Fibroblast of skin of scalp (primary cell): Measurements from ENCODE around the gene NOX5.

Experiments used
- DNase-seq: peaks from one replicate; pipeline ENCODE4 v3.0.0-alpha.2; 2013

Gene NOX5

GRCh38 chr15:68990992-68991500, 23.4 kb upstream of the NOX5 start:
- no peak for DNase-seq

- DNase-seq = no peak
These were observed 22.8 kb upstream of the NOX5 start for GRCh38 chr15:68991723-68992122.

GRCh38 chr15:68992696-68993095, 21.8 kb upstream of the NOX5 start:
- DNase-seq = no peak

DNA sequence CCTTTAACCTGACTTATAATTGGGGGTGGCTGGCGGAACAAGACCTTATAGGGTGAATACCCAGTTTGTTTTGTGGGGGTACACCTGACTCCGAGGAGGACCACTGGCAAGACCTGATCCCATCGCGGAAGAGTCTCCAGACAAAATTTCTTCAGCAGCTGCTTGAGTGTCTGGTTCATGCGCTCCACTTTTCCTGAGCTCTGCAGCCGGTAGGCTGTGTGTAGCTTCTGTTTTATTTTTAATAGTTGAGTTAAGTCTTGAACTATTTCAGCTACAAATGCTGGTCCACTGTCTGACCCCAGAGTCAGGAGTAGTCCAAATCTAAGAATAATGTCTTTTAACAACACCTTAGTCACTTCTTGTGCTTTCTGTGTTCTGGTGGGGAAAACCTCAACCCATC, 21.2 kb upstream of the NOX5 start:
- no peak for DNase-seq

DNA sequence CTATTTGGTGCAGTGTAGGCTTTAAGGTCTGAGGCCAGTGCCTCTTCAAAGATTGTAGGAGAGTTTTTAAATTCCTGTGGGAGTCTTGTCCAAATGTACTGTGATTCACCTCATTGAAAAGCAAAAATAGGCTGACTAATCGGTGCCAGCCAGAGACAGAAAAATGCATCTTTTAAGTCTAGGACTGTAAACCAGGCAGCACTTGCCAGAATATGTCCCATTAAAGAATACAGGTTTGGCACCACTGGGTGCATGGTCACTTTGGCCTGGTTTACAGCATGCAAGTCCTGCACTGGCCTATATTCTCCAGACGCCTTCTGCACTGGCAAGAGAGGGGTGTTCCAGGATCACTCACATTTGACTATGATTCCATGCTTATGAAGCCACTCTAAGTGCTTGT, 20.3 kb upstream of the NOX5 start:
- peak; percentile 52 for DNase-seq

DNA sequence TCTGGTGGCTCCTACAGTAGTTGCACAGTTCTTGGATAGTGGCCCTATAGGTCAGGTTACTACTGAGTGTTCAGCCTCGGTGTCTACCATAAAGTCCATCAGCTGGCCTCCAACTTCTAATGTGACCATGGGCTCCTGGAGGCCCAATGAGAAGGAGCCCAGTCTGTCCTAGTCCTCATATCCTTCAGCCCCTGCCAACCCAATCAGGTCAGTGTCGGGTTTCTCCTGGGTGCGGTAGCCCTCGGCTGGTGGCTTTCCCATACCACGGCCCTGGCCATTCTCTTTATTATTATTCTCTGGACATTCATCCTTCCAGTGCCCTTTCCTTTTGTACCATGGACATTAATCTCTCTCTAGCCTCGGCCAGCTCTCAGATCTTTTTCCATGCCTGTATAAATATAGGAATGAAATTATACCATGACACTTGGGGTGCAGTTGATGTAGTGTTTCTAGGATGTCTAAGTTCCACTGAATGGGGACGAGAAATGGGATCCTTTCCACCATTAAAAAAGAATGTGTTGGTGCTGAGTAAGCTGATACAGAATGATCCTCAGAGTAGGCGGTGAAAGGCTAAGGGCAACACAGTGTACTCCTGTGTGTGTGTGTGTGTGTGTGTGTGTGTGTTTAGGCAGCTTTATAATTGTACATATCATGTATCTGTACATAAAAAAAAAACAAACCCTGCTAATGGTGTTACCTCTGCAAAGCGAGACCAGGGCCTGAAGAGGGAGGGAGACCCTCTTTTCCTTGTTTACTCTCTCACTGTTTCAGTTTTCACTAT, 19.3 kb upstream of the NOX5 start:
- DNase-seq = no peak

GRCh38 chr15:68997050-68997449, 17.4 kb upstream of the NOX5 start:
- DNase-seq = no peak

DNA sequence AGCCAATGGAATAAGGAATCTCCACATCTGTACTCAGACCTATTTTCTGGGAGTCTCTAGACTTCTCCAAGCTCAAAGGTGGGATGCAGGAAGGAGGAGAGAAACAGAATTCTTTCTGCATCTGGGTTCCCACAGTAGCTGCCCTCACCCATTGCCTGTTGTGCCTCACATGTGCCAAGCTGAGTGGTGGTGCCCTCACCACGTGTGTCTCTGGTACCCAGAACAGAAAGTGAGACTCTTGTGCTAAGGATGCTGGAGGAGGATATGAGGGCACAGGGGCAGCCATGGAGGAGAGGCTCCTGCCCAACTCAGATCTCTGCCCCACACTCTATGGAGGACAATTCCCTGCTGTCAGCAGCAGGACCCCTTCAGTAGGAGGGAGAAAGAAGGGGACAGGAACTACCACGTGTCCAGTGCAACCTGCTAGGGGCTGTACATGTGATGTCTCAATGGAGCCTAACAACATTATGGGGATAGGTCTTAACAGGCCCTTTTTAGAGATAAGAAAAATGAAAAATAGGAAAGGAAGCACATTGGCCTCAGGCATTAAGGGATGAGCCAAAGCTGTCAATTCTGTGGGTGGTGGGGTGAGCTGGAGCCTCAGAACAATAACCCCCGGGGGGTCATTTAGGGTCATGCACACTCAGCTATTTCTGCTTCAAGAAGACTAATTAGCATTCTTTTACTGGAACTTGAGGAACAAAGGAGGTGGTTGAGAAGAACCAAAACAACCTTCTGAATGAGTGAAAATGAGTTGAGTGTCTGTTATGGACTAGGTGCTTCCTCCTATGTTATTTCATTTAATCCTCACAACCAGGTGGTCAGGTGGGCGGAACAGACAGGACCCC, 16.3 kb upstream of the NOX5 start:
- no peak for DNase-seq

DNA sequence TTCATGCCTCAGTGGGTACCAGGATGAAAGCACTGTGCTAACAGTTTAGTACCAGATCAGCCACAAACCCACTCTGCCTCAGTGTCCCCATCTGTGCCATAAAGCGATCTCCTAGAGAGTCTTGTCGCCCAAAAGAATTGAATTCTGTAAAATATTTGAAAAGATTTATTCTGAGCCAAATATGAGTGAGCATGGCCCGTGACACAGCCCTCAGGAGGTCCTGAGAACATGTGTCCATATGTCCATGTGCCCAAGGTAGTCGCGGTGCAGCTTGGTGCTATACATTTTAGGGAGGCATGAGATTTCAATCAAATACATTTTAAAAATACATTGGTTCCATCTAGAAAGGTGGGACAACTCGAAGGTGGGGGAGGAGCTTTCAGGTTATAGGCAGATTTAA, 15.4 kb upstream of the NOX5 start:
- DNase-seq = no peak

- no peak for DNase-seq
These were observed 14.4 kb upstream of the NOX5 start for GRCh38 chr15:69000091-69000490.

- no peak for DNase-seq
These were observed 13.6 kb upstream of the NOX5 start for GRCh38 chr15:69000725-69001503.

GRCh38 chr15:69002783-69003182, 11.7 kb upstream of the NOX5 start:
- no peak for DNase-seq

DNA sequence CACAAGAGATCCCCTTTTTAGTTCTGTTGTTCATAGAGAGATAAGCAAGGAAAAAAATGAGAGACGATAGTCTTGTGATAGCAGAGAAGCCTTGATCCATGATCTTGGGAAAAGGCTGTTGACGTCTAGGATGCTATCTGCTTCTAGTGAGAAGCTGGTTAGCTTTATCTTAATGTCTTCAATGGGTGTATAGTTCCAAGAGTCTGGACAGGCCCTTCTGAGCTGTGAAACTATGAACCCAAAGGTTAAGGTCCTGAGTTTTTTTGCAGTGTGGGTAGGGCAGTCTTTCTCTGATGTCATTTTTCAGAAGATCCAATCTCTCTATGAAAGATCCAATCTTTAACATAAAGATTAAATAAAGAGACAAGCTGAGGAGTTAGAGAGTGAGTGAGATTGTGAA, 10.5 kb upstream of the NOX5 start:
- DNase-seq = no peak

- DNase-seq = no peak
These were observed 6.4 kb upstream of the NOX5 start for GRCh38 chr15:69008056-69008455.

DNA sequence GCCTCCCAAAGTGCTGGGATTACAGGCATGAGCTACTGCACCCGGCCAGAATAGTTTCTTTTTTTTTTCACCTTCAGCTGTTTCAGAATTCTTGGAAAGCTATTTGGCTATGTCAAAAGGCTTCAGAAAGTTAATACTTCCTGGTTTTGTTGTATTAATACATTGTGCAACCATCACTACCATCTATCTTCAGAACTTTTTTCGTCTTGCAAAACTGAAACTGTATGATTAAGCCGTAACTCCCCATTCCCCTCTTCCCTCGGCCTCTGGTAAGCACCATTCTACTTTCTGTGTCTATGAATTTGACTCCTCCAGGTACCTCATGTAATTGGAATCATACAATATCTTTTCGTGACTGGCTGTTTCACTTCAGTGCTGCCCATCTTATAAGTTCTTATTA, 5.2 kb upstream of the NOX5 start:
- no peak for DNase-seq

GRCh38 chr15:69011641-69012040, 2.9 kb upstream of the NOX5 start:
- no peak for DNase-seq

GRCh38 chr15:69012761-69013364, 1.6 kb upstream of the NOX5 start:
- no peak for DNase-seq

DNA sequence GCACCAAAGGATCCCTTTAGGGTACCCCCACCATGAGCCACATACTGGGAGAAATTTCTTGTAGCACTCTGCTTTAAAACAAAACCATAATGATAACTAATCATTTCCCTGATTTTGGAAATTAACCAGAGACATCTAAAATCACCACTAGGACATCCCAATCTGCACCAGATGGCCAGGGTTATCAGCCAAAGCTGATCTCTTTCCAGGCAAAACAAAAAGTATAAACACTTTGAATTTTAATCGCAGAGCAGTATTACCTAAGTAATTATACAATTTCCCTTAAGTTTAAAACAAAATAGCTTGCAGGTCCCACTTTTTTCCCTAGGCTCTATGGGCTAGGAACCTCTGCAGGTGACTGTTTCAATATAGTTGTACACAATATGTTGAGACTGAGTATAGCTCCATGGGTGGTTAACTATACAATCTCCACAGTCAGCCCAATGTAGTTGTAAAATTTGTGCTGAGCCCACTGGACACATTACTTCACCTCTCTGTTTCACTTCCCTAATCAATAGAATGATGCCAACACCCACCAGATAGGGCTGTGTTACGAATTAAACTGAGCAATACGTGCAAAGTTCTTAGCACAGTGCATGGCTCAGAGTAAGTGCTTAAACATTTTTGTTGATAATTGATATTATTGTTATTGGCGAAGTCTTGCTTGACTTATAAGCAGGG, 629 bp upstream of the NOX5 start:
- no peak for DNase-seq

DNA sequence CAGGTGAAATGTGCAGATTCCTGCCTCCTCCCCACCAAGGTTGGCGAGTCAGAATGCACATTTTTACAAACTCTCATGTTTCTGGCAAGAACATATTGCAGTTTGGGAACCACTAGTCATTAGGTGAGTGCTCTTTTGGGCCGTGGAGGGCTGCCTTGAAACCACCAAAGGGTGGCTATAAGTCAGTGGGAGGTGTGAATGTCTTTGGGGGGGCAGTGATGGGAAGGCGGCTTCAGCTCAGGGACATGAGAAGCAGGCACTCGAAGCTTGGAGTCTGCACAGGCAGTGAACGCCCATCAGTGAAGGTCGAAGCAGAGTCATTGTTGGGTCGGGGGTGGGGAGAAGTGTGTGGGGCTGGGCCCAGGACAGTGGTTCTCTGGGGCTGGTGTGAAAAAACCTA, 1.1 kb downstream of the NOX5 start:
- no peak for DNase-seq

GRCh38 chr15:69016021-69016595, 1.6 kb downstream of the NOX5 start:
- DNase-seq = no peak

GRCh38 chr15:69017978-69018377, 3.5 kb downstream of the NOX5 start:
- no peak for DNase-seq

DNA sequence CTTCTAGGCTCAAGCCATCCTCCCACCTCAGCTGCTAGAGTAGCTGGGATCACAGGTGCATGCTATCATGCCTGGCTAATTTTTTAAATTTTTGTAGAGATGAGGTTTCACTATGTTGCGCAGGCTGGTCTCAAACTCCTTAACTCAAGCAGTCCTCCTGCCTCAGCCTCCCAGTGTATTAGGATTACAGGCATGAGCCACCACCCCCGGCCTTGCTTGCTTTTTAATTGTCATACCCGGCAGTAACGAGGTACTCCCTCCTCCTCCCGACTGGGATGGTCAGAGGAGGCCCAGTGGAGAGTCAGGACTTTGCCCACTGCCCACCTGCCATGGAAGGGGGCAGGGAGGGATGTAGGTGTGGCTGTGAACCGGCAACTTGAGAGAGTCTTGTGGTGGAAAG, 4.5 kb downstream of the NOX5 start:
- no peak for DNase-seq
